ENCODE results near the gene KCNG2.

Gene KCNG2

GRCh38 chr18:79910563-79911343, 113.0 kb downstream of the KCNG2 start:
- no peak for DNase-seq (ENCODE audit: low spot score)

GRCh38 chr18:79911344-79912270, 113.9 kb downstream of the KCNG2 start:
- DNase-seq (ENCODE audit: low spot score): no peak

GRCh38 chr18:79912409-79912991, 114.8 kb downstream of the KCNG2 start:
- DNase-seq (ENCODE audit: low spot score): no peak

- no peak for DNase-seq (ENCODE audit: low spot score)
Observed at GRCh38 chr18:79912994-79913831, 115.5 kb downstream of the KCNG2 start.

- DNase-seq (ENCODE audit: low spot score): no peak
Observed at GRCh38 chr18:79914614-79915160, 116.9 kb downstream of the KCNG2 start.

GRCh38 chr18:79915161-79916127, 117.7 kb downstream of the KCNG2 start:
- DNase-seq (ENCODE audit: low spot score): no peak

- no peak for DNase-seq (ENCODE audit: low spot score)
Observed at GRCh38 chr18:79916128-79916494, 118.4 kb downstream of the KCNG2 start.

- DNase-seq (ENCODE audit: low spot score): no peak
Observed at GRCh38 chr18:79916546-79917168, 118.9 kb downstream of the KCNG2 start.

GRCh38 chr18:79917169-79917852, 119.6 kb downstream of the KCNG2 start:
- no peak for DNase-seq (ENCODE audit: low spot score)

- no peak for DNase-seq (ENCODE audit: low spot score)
Observed at GRCh38 chr18:79917853-79918614, 120.3 kb downstream of the KCNG2 start.

GRCh38 chr18:79918615-79919011, 120.9 kb downstream of the KCNG2 start:
- no peak for DNase-seq (ENCODE audit: low spot score)

GRCh38 chr18:79919089-79919488, 121.4 kb downstream of the KCNG2 start:
- no peak for DNase-seq (ENCODE audit: low spot score)

GRCh38 chr18:79921984-79922965, 124.5 kb downstream of the KCNG2 start:
- no peak for DNase-seq (ENCODE audit: low spot score)

- no peak for DNase-seq (ENCODE audit: low spot score)
Observed at GRCh38 chr18:79922971-79923411, 125.3 kb downstream of the KCNG2 start.

GRCh38 chr18:79923896-79924585, 126.3 kb downstream of the KCNG2 start:
- no peak for DNase-seq (ENCODE audit: low spot score)

All from AG08395 (cell line).